ENCODE results near the gene GNRH2. TPM values are rescaled to one million over a fixed set of nuclear protein-coding genes. Genes with fewer than 3 reads are reported as not detected.
"Not testable (repeated sequence)": the region's sequence is repeated elsewhere in the genome, so short reads cannot be mapped to it uniquely, and the experiment has no call there.

Gene GNRH2
- total and polyA plus RNA-seq, 8 donors = 1.4 to 8.0 TPM; not detected in 6

GRCh38 chr20:3070725-3071124 lies 27.3 kb downstream of the GNRH2 start:
- intact Hi-C loops (cut with DNase I; ENCODE audit: low total_unique reads) = no loop called here

GRCh38 chr20:3071266-3071609 lies 27.8 kb downstream of the GNRH2 start:
- TF ChIP-seq POLR2AphosphoS5 (IDR thresholded peaks at IDR 0.05) (no peak), CTCF (IDR thresholded peaks at IDR 0.05) (no peak), EP300 (IDR thresholded peaks at IDR 0.05) (no peak), POLR2A (IDR thresholded peaks at IDR 0.05) (no peak)
- Histone ChIP-seq H3K27ac (no peak overlapping the region), H3K4me3 (peak overlapping the region; percentile 48 to 60 (median 52)), H3K4me1 (peaks cover 10 to 16% (median 14%) of the 10 kb centered on the region in 4 donors), H3K27me3 (peaks cover 5 to 40% (median 21%) of the 10 kb centered on the region in 3 donors), H3K9me3 (no peaks in the 10 kb centered on the region), H3K36me3 (no peaks in the 10 kb centered on the region)
- 75 to 87% (median 85%) methylated on average over 14 to 16 of the region's 16 CpGs for whole genome bisulfite sequencing, 5 donors
- intact Hi-C loops (cut with DNase I; ENCODE audit: low total_unique reads) = no loop called here
- DNase-seq = no peak

More at GRCh38 chr20:3070725-3071124, 27.3 kb downstream of the GNRH2 start:
- 72 to 81% (median 77%) methylated on average over 4 of the region's 4 CpGs for WGBS, 5 donors
- TF ChIP-seq POLR2A (IDR thresholded peaks at IDR 0.05) = no peak
- TF ChIP-seq EP300 (IDR thresholded peaks at IDR 0.05) = no peak
- no peak for TF ChIP-seq CTCF (IDR thresholded peaks at IDR 0.05)
- TF ChIP-seq POLR2AphosphoS5 (IDR thresholded peaks at IDR 0.05) = no peak
- H3K27me3 ChIP-seq = peaks cover 5 to 35% (median 21%) of the 10 kb centered on the region in 3 donors
- no peak overlapping the region for H3K4me3 ChIP-seq
- no peaks in the 10 kb centered on the region for H3K9me3 ChIP-seq
- no peak overlapping the region for H3K27ac ChIP-seq
- peaks cover 10 to 16% (median 14%) of the 10 kb centered on the region in 4 donors for H3K4me1 ChIP-seq
- no peak for DNase-seq
- no peaks in the 10 kb centered on the region for H3K36me3 ChIP-seq

DNA sequence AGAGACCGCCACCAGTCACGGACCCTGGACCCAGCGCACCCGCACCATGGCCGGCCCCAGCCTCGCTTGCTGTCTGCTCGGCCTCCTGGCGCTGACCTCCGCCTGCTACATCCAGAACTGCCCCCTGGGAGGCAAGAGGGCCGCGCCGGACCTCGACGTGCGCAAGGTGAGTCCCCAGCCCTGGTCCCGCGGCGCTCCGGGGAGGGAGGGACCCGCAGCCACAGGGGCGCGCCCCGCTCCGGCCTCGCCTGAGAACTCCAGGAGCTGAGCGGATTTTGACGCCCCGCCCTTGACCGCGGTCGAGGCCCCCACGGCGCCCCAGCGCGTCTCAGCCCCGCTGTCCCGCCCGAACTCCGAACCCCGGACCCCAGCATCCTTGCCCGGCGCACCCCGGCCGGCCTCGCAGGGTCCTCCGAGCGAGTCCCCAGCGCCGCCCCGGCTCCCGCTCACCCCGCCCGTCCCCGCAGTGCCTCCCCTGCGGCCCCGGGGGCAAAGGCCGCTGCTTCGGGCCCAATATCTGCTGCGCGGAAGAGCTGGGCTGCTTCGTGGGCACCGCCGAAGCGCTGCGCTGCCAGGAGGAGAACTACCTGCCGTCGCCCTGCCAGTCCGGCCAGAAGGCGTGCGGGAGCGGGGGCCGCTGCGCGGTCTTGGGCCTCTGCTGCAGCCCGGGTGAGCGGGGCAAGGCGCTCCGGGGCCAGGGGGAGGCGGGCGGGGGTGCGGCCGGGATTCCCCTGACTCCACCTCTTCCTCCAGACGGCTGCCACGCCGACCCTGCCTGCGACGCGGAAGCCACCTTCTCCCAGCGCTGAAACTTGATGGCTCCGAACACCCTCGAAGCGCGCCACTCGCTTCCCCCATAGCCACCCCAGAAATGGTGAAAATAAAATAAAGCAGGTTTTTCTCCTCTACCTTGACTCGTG lies 28.4 kb downstream of the GNRH2 start, which contains the start of gene OXT:
OXT (plus strand) TSS at position 11 of the 920 bp plus-strand sequence; CDS start at position 47, 36 bp downstream.
- Histone ChIP-seq H3K27ac (peak within 1 kb of the TSS in 1 of 5 donors; percentile 29), H3K9me3 (no peaks in the 10 kb centered on the region), H3K27me3 (peaks cover 5 to 42% (median 21%) of the 10 kb centered on the region in 3 donors), H3K36me3 (no peaks in the 10 kb centered on the region), H3K4me1 (peaks cover 10 to 16% (median 14%) of the 10 kb centered on the region in 4 donors), H3K4me3 (peak within 1 kb of the TSS; percentile 48 to 60 (median 52))
- intact Hi-C loops (cut with DNase I; ENCODE audit: low total_unique reads) = no loop called here
- DNase-seq = peak in 1 of 2 donors; percentile 77
- WGBS, 5 donors = 7 to 63% (median 13%) methylated on average over 10 to 95 of the region's 95 CpGs
- TF ChIP-seq POLR2A (IDR thresholded peaks at IDR 0.05) (no peak), EP300 (IDR thresholded peaks at IDR 0.05) (no peak), CTCF (IDR thresholded peaks at IDR 0.05) (no peak), POLR2AphosphoS5 (IDR thresholded peaks at IDR 0.05) (no peak)

- H3K27ac ChIP-seq = no peak overlapping the region
- intact Hi-C loops (cut with DNase I; ENCODE audit: low total_unique reads) = no loop called here
- H3K27me3 ChIP-seq = peaks cover 5 to 49% (median 21%) of the 10 kb centered on the region in 3 donors
- no peaks in the 10 kb centered on the region for H3K36me3 ChIP-seq
- H3K4me3 ChIP-seq = peak overlapping the region in 3 of 4 donors; percentile 48 to 60 (median 53)
- peaks cover 10 to 16% (median 14%) of the 10 kb centered on the region in 4 donors for H3K4me1 ChIP-seq
- H3K9me3 ChIP-seq = no peaks in the 10 kb centered on the region
- TF ChIP-seq CTCF (IDR thresholded peaks at IDR 0.05) (no peak), POLR2A (IDR thresholded peaks at IDR 0.05) (no peak), POLR2AphosphoS5 (IDR thresholded peaks at IDR 0.05) (no peak), EP300 (IDR thresholded peaks at IDR 0.05) (no peak)
- DNase-seq = no peak
- 80 to 85% (median 84%) methylated on average over 21 to 22 of the region's 22 CpGs for WGBS, 5 donors
Observed at GRCh38 chr20:3072530-3073250, 29.3 kb downstream of the GNRH2 start.

- 88 to 94% (median 90%) methylated on average over 7 to 8 of the region's 8 CpGs for WGBS, 5 donors
- H3K36me3 ChIP-seq; H3K27ac ChIP-seq; intact Hi-C loops (cut with DNase I; ENCODE audit: low total_unique reads); DNase-seq; H3K4me3 ChIP-seq; H3K9me3 ChIP-seq: not testable (repeated sequence)
- H3K4me1 ChIP-seq = peaks cover 10 to 16% (median 14%) of the 10 kb centered on the region in 4 donors
- peaks cover 5 to 49% (median 21%) of the 10 kb centered on the region in 3 donors for H3K27me3 ChIP-seq
Observed at GRCh38 chr20:3073251-3073643, 29.8 kb downstream of the GNRH2 start.
